H9 (cell line): ENCODE measurements around the gene OPRPN. TPM values are rescaled to one million over a fixed set of nuclear protein-coding genes. Genes with fewer than 3 reads are reported as not detected.

ENCODE experiments used
- DNase-seq: peaks from one replicate; pipeline ENCODE4 v3.0.0-alpha.2; 2017
- H2AFZ ChIP-seq: one replicate; pipeline ENCODE4 v1.6.1; 2013; ENCODE audit warnings: mild to moderate bottlenecking, low read length, control low read depth, moderate library complexity
- H2AK5ac ChIP-seq: 2 replicates; pipeline ENCODE4 v1.6.1; 2013; ENCODE audit warnings: low read length, control low read depth, mixed read lengths; ENCODE audit not compliant: insufficient read length
- H2BK120ac ChIP-seq: one replicate; pipeline ENCODE4 v1.6.1; 2013; ENCODE audit warnings: low read depth, mild to moderate bottlenecking, low read length, control low read depth, inconsistent platforms; ENCODE audit not compliant: poor library complexity, severe bottlenecking
- H2BK12ac ChIP-seq: 2 replicates; pipeline ENCODE4 v1.6.1; 2013; ENCODE audit warnings: low read length, control low read depth, mixed read lengths, low read depth; ENCODE audit not compliant: insufficient read length
- H2BK15ac ChIP-seq: 2 replicates; pipeline ENCODE4 v1.6.1; 2013; ENCODE audit warnings: low read depth, low read length, control low read depth
- H2BK20ac ChIP-seq: one replicate; pipeline ENCODE4 v1.6.1; 2013; ENCODE audit warnings: low read depth, mild to moderate bottlenecking, low read length, control low read depth, inconsistent platforms; ENCODE audit not compliant: poor library complexity, severe bottlenecking
- H2BK5ac ChIP-seq: 2 replicates; pipeline ENCODE4 v1.6.1; 2013; ENCODE audit warnings: low read length, control low read depth, mixed read lengths; ENCODE audit not compliant: insufficient read length
- H3K14ac ChIP-seq: 2 replicates; pipeline ENCODE4 v1.6.1; 2013; ENCODE audit warnings: low read length, control low read depth; ENCODE audit not compliant: insufficient read depth
- H3K18ac ChIP-seq: 2 replicates; pipeline ENCODE4 v1.6.1; 2013; ENCODE audit warnings: low read depth, mild to moderate bottlenecking, mixed read lengths, low read length, control low read depth; ENCODE audit not compliant: insufficient read length
- H3K23ac ChIP-seq: 2 replicates; pipeline ENCODE4 v1.6.1; 2013; ENCODE audit warnings: low read length, control low read depth, mixed read lengths, low read depth; ENCODE audit not compliant: insufficient read length
- H3K23me2 ChIP-seq: 2 replicates; pipeline ENCODE4 v1.6.1; 2013; ENCODE audit warnings: low read depth, mild to moderate bottlenecking, mixed read lengths, low read length, control low read depth; ENCODE audit not compliant: insufficient read length, poor library complexity, severe bottlenecking
- H3K27ac ChIP-seq: 2 replicates; pipeline ENCODE4 v1.5.1; 2013; ENCODE audit warnings: low read length, control low read depth, mixed read lengths, low read depth; ENCODE audit not compliant: insufficient read length
- H3K27me3 ChIP-seq: 2 replicates; pipeline ENCODE4 v1.6.1; 2013; ENCODE audit warnings: low read length, control low read depth, inconsistent platforms; ENCODE audit not compliant: insufficient read depth
- H3K4ac ChIP-seq: 2 replicates; pipeline ENCODE4 v1.6.1; 2013; ENCODE audit warnings: low read depth, mild to moderate bottlenecking, control low read depth, inconsistent platforms, low read length, moderate library complexity
- H3K4me1 ChIP-seq: 2 replicates; pipeline ENCODE4 v1.6.1; 2013; ENCODE audit warnings: low read length, control low read depth, inconsistent platforms; ENCODE audit not compliant: insufficient read depth
- H3K4me2 ChIP-seq: 2 replicates; pipeline ENCODE4 v1.6.1; 2013; ENCODE audit warnings: low read length, control low read depth, mixed read lengths; ENCODE audit not compliant: insufficient read length, insufficient read depth
- H3K56ac ChIP-seq: 2 replicates; pipeline ENCODE4 v1.6.1; 2013; ENCODE audit warnings: low read depth, mild to moderate bottlenecking, mixed read lengths, low read length, control low read depth; ENCODE audit not compliant: insufficient read length
- H3K79me1 ChIP-seq: 2 replicates; pipeline ENCODE4 v1.6.1; 2013; ENCODE audit warnings: low read depth, mild to moderate bottlenecking, moderate library complexity, low read length, control low read depth, inconsistent platforms; ENCODE audit not compliant: insufficient read depth, poor library complexity, severe bottlenecking
- H3K79me2 ChIP-seq: 2 replicates; pipeline ENCODE4 v1.6.1; 2013; ENCODE audit warnings: low read length, control low read depth, inconsistent platforms; ENCODE audit not compliant: insufficient read depth
- H3K9ac ChIP-seq: 2 replicates; pipeline ENCODE4 v1.6.1; 2013; ENCODE audit warnings: low read length, control low read depth, mixed read lengths; ENCODE audit not compliant: insufficient read length; ENCODE audit errors: extremely low read depth
- H3K9me3 ChIP-seq: one replicate; pipeline ENCODE4 v1.6.1; 2013; ENCODE audit warnings: low read depth, low read length, inconsistent platforms; ENCODE audit not compliant: control insufficient read depth
- H3T11ph ChIP-seq: one replicate; pipeline ENCODE4 v1.6.1; 2013; ENCODE audit warnings: mild to moderate bottlenecking, low read length, control low read depth, inconsistent platforms
- H4K20me1 ChIP-seq: one replicate; pipeline ENCODE4 v1.6.1; 2013; ENCODE audit not compliant: control insufficient read depth, insufficient read length, insufficient read depth
- H4K5ac ChIP-seq: 2 replicates; pipeline ENCODE4 v1.6.1; 2013; ENCODE audit warnings: low read depth, mild to moderate bottlenecking, mixed read lengths, low read length, control low read depth; ENCODE audit not compliant: insufficient read length
- H4K8ac ChIP-seq: replicated peaks from 2 replicates; pipeline ENCODE4 v1.6.1; 2013; ENCODE audit warnings: low read length, control low read depth, mixed read lengths, low read depth; ENCODE audit not compliant: insufficient read length
- H4K91ac ChIP-seq: 2 replicates; pipeline ENCODE4 v1.6.1; 2013; ENCODE audit warnings: low read depth, mild to moderate bottlenecking, moderate library complexity, mixed read lengths, low read length, control low read depth; ENCODE audit not compliant: insufficient read length
- H3K27ac Mint-ChIP-seq, 3 experiments: 2 replicates in 2 of 3; 3 replicates in 1 of 3; pipeline ENCODE4 v1.8.0; 2020 to 2021; ENCODE audit warnings: mixed read lengths in 3 of 3, mild to moderate bottlenecking in 1 of 3, moderate library complexity in 1 of 3
- H3K27me3 Mint-ChIP-seq: 2 replicates; pipeline ENCODE4 v1.8.0; 2021; ENCODE audit warnings: low read depth, mild to moderate bottlenecking, moderate library complexity, mixed read lengths
- H3K36me3 Mint-ChIP-seq, 3 experiments: 2 replicates in 2 of 3; 3 replicates in 1 of 3; pipeline ENCODE4 v1.8.0; 2020 to 2021; ENCODE audit warnings: low read depth in 3 of 3, mixed read lengths in 3 of 3; ENCODE audit not compliant: insufficient read depth in 1 of 3
- H3K4me1 Mint-ChIP-seq, 2 experiments: 2 replicates each; pipeline ENCODE4 v1.8.0; 2020; ENCODE audit warnings: mixed read lengths in 2 of 2
- H3K4me3 Mint-ChIP-seq, 2 experiments: 2 replicates in 1 of 2; 3 replicates in 1 of 2; pipeline ENCODE4 v1.8.0; 2020 to 2021; ENCODE audit warnings: mild to moderate bottlenecking in 2 of 2, mixed read lengths in 2 of 2, moderate library complexity in 1 of 2
- H3K9me3 Mint-ChIP-seq, 2 experiments: 2 replicates in 1 of 2; 3 replicates in 1 of 2; pipeline ENCODE4 v1.8.0; 2020; ENCODE audit warnings: mild to moderate bottlenecking in 2 of 2, mixed read lengths in 2 of 2, moderate library complexity in 1 of 2
- CTCF ChIP-seq: fragments of 200-600 bp; sonication (generic); conservative IDR thresholded peaks from 3 replicates; pipeline ENCODE4 v1.8.0; 2021; ENCODE audit warnings: antibody characterized with exemption, mild to moderate bottlenecking
- WGBS: extraction: QIAGEN DNeasy Blood & Tissue Kit; methylation state at CpG from one replicate; pipeline ENCODE4 v1.1.7; 2013; ENCODE audit warnings: missing lambda C conversion rate, low lambda C conversion rate, mixed read lengths; ENCODE audit not compliant: insufficient read length; ENCODE audit errors: extremely low coverage; 5-methylcytosine and 5-hydroxymethylcytosine counted together
- total RNA-seq: library from RNA; stranded (reverse); gene quantifications from 2 replicates; pipeline ENCODE4 v1.2.1, GENCODE V29; 2021

Gene OPRPN
- total RNA-seq, 1 experiment from 2014 or later = not detected

- Histone ChIP-seq H4K5ac (no peak overlapping the region), H3K27me3 (no peaks in the 10 kb centered on the region), H3K23ac (no peak overlapping the region), H3K9ac (no peak overlapping the region), H4K20me1 (no peaks in the 10 kb centered on the region), H2BK5ac (no peak overlapping the region), H3K56ac (no peak overlapping the region), H4K91ac (no peak overlapping the region), H2AK5ac (no peak overlapping the region), H3K79me2 (no peaks in the 10 kb centered on the region), H2BK12ac (no peak overlapping the region), H3T11ph (no peak overlapping the region), H3K27ac (no peak overlapping the region), H3K14ac (no peak overlapping the region), H3K4me2 (no peak overlapping the region), H3K79me1 (no peaks in the 10 kb centered on the region), H2BK20ac (no peak overlapping the region), H2BK15ac (no peak overlapping the region), H3K4ac (no peak overlapping the region), H2BK120ac (no peak overlapping the region), H3K18ac (no peak overlapping the region), H2AFZ (no peak overlapping the region), H3K4me1 (no peaks in the 10 kb centered on the region), H4K8ac (no peak overlapping the region), H3K23me2 (no peaks in the 10 kb centered on the region), H3K9me3 (no peaks in the 10 kb centered on the region)
- Mint-ChIP-seq H3K4me1 (peaks cover 8 to 10% of the 10 kb centered on the region in 2 experiments), H3K36me3 (no peaks in the 10 kb centered on the region; a peak in 1 of 7 replicates), H3K27ac (no peak overlapping the region), H3K27me3 (0 out of 2 replicates have a peak, but pooled peaks cover 1% of the 10 kb centered on the region), H3K9me3 (no peaks in the 10 kb centered on the region; a peak in 1 of 5 replicates), H3K4me3 (no peak overlapping the region; a peak in 1 of 5 replicates)
- no peak for TF ChIP-seq CTCF
- WGBS = no CpG with 5 or more reads among the region's 7 CpGs
- DNase-seq = peak; percentile 64
Measured at GRCh38 chr4:70437197-70437596, 39.5 kb downstream of the OPRPN start.
